ENCODE data around the gene NNAT. TPM values are rescaled to one million over a fixed set of nuclear protein-coding genes. Genes with fewer than 3 reads are reported as not detected.

NNAT gene
- total and polyA plus RNA-seq, 2 donors (not counting 1 experiment from before 2014, with no cell fraction given) = 0.74 to 0.83 TPM

DNA sequence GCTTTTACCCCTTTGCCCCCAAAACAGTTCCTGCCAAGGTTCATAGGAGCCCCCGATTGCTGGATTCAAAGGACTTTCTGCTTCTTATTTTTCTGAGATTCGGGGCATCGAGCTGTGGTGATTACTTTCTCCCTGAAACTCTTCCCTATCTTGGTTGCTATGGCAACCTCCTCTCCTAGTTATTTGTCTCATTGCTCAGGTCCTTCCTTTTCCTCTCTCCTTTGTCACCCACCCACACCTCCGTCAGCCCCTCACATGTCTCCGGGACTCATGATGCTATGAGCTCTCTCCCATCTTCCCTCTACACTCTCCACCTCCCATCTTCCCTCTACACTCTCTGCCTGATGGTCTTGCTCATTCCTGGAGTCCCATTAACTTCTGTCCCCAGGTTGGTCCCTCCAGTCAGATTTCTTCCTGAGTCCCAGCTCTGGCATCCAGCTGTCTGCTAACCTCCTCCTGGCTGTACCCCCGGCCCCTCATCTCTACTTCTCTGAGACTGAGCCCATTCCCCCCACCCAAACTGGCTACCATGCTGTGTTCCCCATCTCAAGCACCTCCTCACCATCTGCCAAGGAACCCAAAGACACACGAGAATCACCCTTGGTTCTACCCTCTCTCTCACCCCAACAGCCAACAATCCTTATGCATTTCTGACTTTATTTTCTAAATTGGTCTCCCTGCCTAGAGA lies 30.2 kb upstream of the NNAT start:
- TF ChIP-seq EZH2 (IDR thresholded peaks at IDR 0.05; ENCODE audit: low read length, missing control alignments) = no peak
- TF ChIP-seq, protein P1, sequence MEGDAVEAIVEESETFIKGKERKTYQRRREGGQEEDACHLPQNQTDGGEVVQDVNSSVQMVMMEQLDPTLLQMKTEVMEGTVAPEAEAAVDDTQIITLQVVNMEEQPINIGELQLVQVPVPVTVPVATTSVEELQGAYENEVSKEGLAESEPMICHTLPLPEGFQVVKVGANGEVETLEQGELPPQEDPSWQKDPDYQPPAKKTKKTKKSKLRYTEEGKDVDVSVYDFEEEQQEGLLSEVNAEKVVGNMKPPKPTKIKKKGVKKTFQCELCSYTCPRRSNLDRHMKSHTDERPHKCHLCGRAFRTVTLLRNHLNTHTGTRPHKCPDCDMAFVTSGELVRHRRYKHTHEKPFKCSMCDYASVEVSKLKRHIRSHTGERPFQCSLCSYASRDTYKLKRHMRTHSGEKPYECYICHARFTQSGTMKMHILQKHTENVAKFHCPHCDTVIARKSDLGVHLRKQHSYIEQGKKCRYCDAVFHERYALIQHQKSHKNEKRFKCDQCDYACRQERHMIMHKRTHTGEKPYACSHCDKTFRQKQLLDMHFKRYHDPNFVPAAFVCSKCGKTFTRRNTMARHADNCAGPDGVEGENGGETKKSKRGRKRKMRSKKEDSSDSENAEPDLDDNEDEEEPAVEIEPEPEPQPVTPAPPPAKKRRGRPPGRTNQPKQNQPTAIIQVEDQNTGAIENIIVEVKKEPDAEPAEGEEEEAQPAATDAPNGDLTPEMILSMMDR (conservative IDR thresholded peaks at IDR 0.05 in 1 of 2, IDR thresholded peaks at IDR 0.05 in 1 of 2; ENCODE audit: low read depth in 1 of 2, low read length in 2 of 2) = no peak
- DNase-seq (ENCODE audit: low read depth in 2 of 2) = no peak
- no peak overlapping the region for H3K27ac ChIP-seq (ENCODE audit: insufficient read depth, low read length)
- H3K36me3 ChIP-seq (ENCODE audit: control insufficient read depth, insufficient read depth, low read length) = no peaks in the 10 kb centered on the region
- H3K9me3 ChIP-seq (ENCODE audit: control insufficient read depth, insufficient read depth, low read depth, low read length) = no peaks in the 10 kb centered on the region
- peaks cover 9% of the 10 kb centered on the region for H3K27me3 ChIP-seq (ENCODE audit: control insufficient read depth, insufficient read depth, low read length)
- H2AFZ ChIP-seq (ENCODE audit: low read length) = no peak overlapping the region
- H3K9ac ChIP-seq (ENCODE audit: insufficient read depth, low read length) = no peak overlapping the region
- H4K20me1 ChIP-seq (ENCODE audit: control insufficient read depth, extremely low read depth, insufficient read depth, low read length) = no peaks in the 10 kb centered on the region
- no peak overlapping the region for H3K4me2 ChIP-seq (ENCODE audit: extremely low read depth, insufficient read depth, low read length)
- no peaks in the 10 kb centered on the region for H3K79me2 ChIP-seq (ENCODE audit: control insufficient read depth, insufficient read depth, low read length)
- no peaks in the 10 kb centered on the region for H3K4me1 ChIP-seq (ENCODE audit: control insufficient read depth, extremely low read depth, insufficient read depth, low read length)
- H3K4me3 ChIP-seq (replicated peaks in 1 of 4; ENCODE audit: control extremely low read depth in 1 of 4, insufficient read depth in 1 of 4, low read depth in 3 of 4, low read length in 4 of 4) = no peak overlapping the region

DNA sequence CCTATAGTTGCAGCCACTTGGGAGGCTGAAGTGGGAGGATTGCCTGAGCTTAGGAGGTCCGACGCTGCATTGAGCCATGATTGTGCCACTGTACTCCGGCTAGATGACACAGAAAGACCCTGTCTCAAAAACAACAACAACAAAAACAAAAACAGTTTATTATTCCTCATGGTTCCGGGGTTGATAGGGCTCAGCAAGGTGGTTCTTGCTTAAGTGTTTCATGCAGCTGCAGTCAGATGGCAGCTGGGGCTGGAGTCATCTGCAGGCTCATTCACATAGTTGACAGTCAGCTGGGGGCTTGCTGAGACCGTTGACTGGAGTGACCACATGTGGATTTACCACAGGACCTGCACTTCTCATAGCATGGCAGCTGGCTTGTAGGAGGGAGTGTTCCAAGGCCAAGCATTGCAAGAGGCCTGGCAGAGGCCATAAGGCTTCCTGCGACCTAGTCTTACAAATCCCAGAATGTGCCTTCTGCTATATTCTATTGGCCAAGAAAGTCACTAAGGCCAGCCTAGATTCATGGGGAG lies 28.9 kb upstream of the NNAT start:
- Histone ChIP-seq H3K27ac (ENCODE audit: insufficient read depth, low read length) (no peak overlapping the region), H2AFZ (ENCODE audit: low read length) (no peak overlapping the region), H3K27me3 (ENCODE audit: control insufficient read depth, insufficient read depth, low read length) (peaks cover 6% of the 10 kb centered on the region), H3K4me3 (replicated peaks in 1 of 4; ENCODE audit: control extremely low read depth in 1 of 4, insufficient read depth in 1 of 4, low read depth in 3 of 4, low read length in 4 of 4) (no peak overlapping the region), H3K4me2 (ENCODE audit: extremely low read depth, insufficient read depth, low read length) (no peak overlapping the region), H4K20me1 (ENCODE audit: control insufficient read depth, extremely low read depth, insufficient read depth, low read length) (no peaks in the 10 kb centered on the region), H3K36me3 (ENCODE audit: control insufficient read depth, insufficient read depth, low read length) (no peaks in the 10 kb centered on the region), H3K9ac (ENCODE audit: insufficient read depth, low read length) (no peak overlapping the region), H3K4me1 (ENCODE audit: control insufficient read depth, extremely low read depth, insufficient read depth, low read length) (no peaks in the 10 kb centered on the region), H3K79me2 (ENCODE audit: control insufficient read depth, insufficient read depth, low read length) (no peaks in the 10 kb centered on the region), H3K9me3 (ENCODE audit: control insufficient read depth, insufficient read depth, low read depth, low read length) (no peaks in the 10 kb centered on the region)
- no peak for DNase-seq (ENCODE audit: low read depth in 2 of 2)
- TF ChIP-seq, protein P1 (conservative IDR thresholded peaks at IDR 0.05 in 1 of 2, IDR thresholded peaks at IDR 0.05 in 1 of 2; ENCODE audit: low read depth in 1 of 2, low read length in 2 of 2) = no peak
- no peak for TF ChIP-seq EZH2 (IDR thresholded peaks at IDR 0.05; ENCODE audit: low read length, missing control alignments)

DNA sequence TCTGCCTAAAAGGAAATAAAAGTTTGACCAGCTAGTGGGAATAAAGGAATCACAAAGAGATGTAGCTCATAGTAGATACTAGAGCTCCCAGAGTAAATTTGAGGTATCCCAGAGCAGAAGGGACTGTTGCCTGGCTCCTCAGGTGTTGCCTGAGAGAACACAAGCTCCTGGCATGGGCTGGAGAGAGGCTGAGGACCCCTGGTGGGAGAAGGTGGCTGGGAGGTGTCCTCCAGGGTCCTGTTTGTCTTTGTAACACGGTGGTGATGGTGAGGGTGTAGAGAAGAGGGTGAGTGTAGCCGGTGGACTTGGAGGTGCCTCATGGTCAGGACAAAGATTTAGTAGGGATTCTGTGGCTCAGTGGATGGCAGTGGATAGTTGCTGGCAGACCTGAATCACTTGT lies 28.1 kb upstream of the NNAT start:
- no peak for DNase-seq (ENCODE audit: low read depth in 2 of 2)
- TF ChIP-seq, protein P1 (conservative IDR thresholded peaks at IDR 0.05 in 1 of 2, IDR thresholded peaks at IDR 0.05 in 1 of 2; ENCODE audit: low read depth in 1 of 2, low read length in 2 of 2) = no peak
- no peak for TF ChIP-seq EZH2 (IDR thresholded peaks at IDR 0.05; ENCODE audit: low read length, missing control alignments)
- H2AFZ ChIP-seq (ENCODE audit: low read length) = no peak overlapping the region

More for the DNA sequence above, 28.1 kb upstream of the NNAT start:
- no peaks in the 10 kb centered on the region for H3K79me2 ChIP-seq (ENCODE audit: control insufficient read depth, insufficient read depth, low read length)
- H3K27ac ChIP-seq (ENCODE audit: insufficient read depth, low read length) = no peak overlapping the region
- no peak overlapping the region for H3K4me2 ChIP-seq (ENCODE audit: extremely low read depth, insufficient read depth, low read length)
- no peaks in the 10 kb centered on the region for H3K9me3 ChIP-seq (ENCODE audit: control insufficient read depth, insufficient read depth, low read depth, low read length)
- H3K4me3 ChIP-seq (replicated peaks in 1 of 4; ENCODE audit: control extremely low read depth in 1 of 4, insufficient read depth in 1 of 4, low read depth in 3 of 4, low read length in 4 of 4) = no peak overlapping the region
- no peaks in the 10 kb centered on the region for H4K20me1 ChIP-seq (ENCODE audit: control insufficient read depth, extremely low read depth, insufficient read depth, low read length)
- H3K27me3 ChIP-seq (ENCODE audit: control insufficient read depth, insufficient read depth, low read length) = no peaks in the 10 kb centered on the region
- no peak overlapping the region for H3K9ac ChIP-seq (ENCODE audit: insufficient read depth, low read length)
- H3K36me3 ChIP-seq (ENCODE audit: control insufficient read depth, insufficient read depth, low read length) = no peaks in the 10 kb centered on the region
- H3K4me1 ChIP-seq (ENCODE audit: control insufficient read depth, extremely low read depth, insufficient read depth, low read length) = no peaks in the 10 kb centered on the region

Measured in fibroblast of lung (primary cell).